Measurements from ENCODE around the gene PERCC1. TPM values are rescaled to one million over a fixed set of nuclear protein-coding genes. Genes with fewer than 3 reads are reported as not detected.
"Not testable (repeated sequence)": the region's sequence is repeated elsewhere in the genome, so short reads cannot be mapped to it uniquely, and the experiment has no call there.

Gene PERCC1
- total RNA-seq, 2 experiments from 2014 or later, result not detected

GRCh38 chr16:1431497-1432270 lies 806 bp downstream of the PERCC1 start:
- Mint-ChIP-seq H3K27ac (no peak overlapping the region), H3K9me3 (no peaks in the 10 kb centered on the region), H3K4me1 (no peaks in the 10 kb centered on the region), H3K4me3 (no peak overlapping the region), H3K36me3 (ENCODE audit: low read depth) (no peaks in the 10 kb centered on the region), H3K27me3 (no peaks in the 10 kb centered on the region)
- DNase-seq, result no peak
- ChIA-PET CTCF (no interaction called here), POLR2A (no interaction called here)

- H3K9me3 Mint-ChIP-seq, result no peaks in the 10 kb centered on the region
Measured at GRCh38 chr16:1432388-1433262, 1.7 kb downstream of the PERCC1 start.

GRCh38 chr16:1433263-1433560 lies 2.3 kb downstream of the PERCC1 start:
- Mint-ChIP-seq H3K27ac (no peak overlapping the region), H3K9me3 (no peaks in the 10 kb centered on the region), H3K27me3 (no peaks in the 10 kb centered on the region), H3K4me3 (no peak overlapping the region), H3K4me1 (no peaks in the 10 kb centered on the region), H3K36me3 (ENCODE audit: low read depth) (no peaks in the 10 kb centered on the region)
- POLR2A ChIA-PET, result no interaction called here
- DNase-seq, result no peak
- CTCF ChIA-PET, result no interaction called here

More at GRCh38 chr16:1432388-1433262, 1.7 kb downstream of the PERCC1 start:
- Mint-ChIP-seq H3K27me3 (no peaks in the 10 kb centered on the region), H3K36me3 (ENCODE audit: low read depth) (no peaks in the 10 kb centered on the region), H3K4me1 (no peaks in the 10 kb centered on the region), H3K4me3 (no peak overlapping the region), H3K27ac (no peak overlapping the region)
- ChIA-PET CTCF (no interaction called here), POLR2A (no interaction called here)
- DNase-seq, result no peak

- ChIA-PET POLR2A (no interaction called here), CTCF (no interaction called here)
Measured at GRCh38 chr16:1433756-1434155, 2.9 kb downstream of the PERCC1 start.

GRCh38 chr16:1434644-1435592 lies 4.0 kb downstream of the PERCC1 start:
- no peaks in the 10 kb centered on the region for H3K9me3 Mint-ChIP-seq
- DNase-seq, result no peak
- no peaks in the 10 kb centered on the region for H3K4me1 Mint-ChIP-seq
- no peak overlapping the region for H3K4me3 Mint-ChIP-seq
- ChIA-PET CTCF (no interaction called here), POLR2A (no interaction called here)
- no peaks in the 10 kb centered on the region for H3K36me3 Mint-ChIP-seq (ENCODE audit: low read depth)
- H3K27ac Mint-ChIP-seq, result no peak overlapping the region
- no peaks in the 10 kb centered on the region for H3K27me3 Mint-ChIP-seq

More at GRCh38 chr16:1433756-1434155, 2.9 kb downstream of the PERCC1 start:
- no peaks in the 10 kb centered on the region for H3K36me3 Mint-ChIP-seq (ENCODE audit: low read depth)
- H3K27ac Mint-ChIP-seq, result no peak overlapping the region
- H3K4me3 Mint-ChIP-seq, result no peak overlapping the region
- no peak for DNase-seq
- H3K27me3 Mint-ChIP-seq, result no peaks in the 10 kb centered on the region
- no peaks in the 10 kb centered on the region for H3K9me3 Mint-ChIP-seq
- H3K4me1 Mint-ChIP-seq, result no peaks in the 10 kb centered on the region

- H3K36me3 Mint-ChIP-seq (ENCODE audit: low read depth), result no peaks in the 10 kb centered on the region
- H3K4me1 Mint-ChIP-seq, result no peaks in the 10 kb centered on the region
- DNase-seq, result no peak
- ChIA-PET POLR2A (no interaction called here), CTCF (no interaction called here)
- no peaks in the 10 kb centered on the region for H3K27me3 Mint-ChIP-seq
- H3K4me3 Mint-ChIP-seq, result no peak overlapping the region
- H3K9me3 Mint-ChIP-seq, result no peaks in the 10 kb centered on the region
- H3K27ac Mint-ChIP-seq, result no peak overlapping the region
Measured at GRCh38 chr16:1435921-1436697, 5.2 kb downstream of the PERCC1 start.

- H3K9me3 Mint-ChIP-seq, result no peaks in the 10 kb centered on the region
- DNase-seq, result no peak
- ChIA-PET CTCF (interaction anchor here (2.2 kb wide), 1 partner anchor 10 kb away, joined by 5 read pairs; no protein-coding TSS in a partner anchor), POLR2A (no interaction called here)
- H3K4me1 Mint-ChIP-seq, result no peaks in the 10 kb centered on the region
- H3K4me3 Mint-ChIP-seq, result no peak overlapping the region
- H3K27ac Mint-ChIP-seq, result no peak overlapping the region
- H3K36me3 Mint-ChIP-seq (ENCODE audit: low read depth), result no peaks in the 10 kb centered on the region
- H3K27me3 Mint-ChIP-seq, result no peaks in the 10 kb centered on the region
Measured at GRCh38 chr16:1436731-1437355, 6.0 kb downstream of the PERCC1 start.

GRCh38 chr16:1437606-1438005 lies 6.7 kb downstream of the PERCC1 start:
- ChIA-PET CTCF (interaction anchor here (1.0 to 2.2 kb wide), 2 partner anchors 9 to 10 kb away, joined by 3 to 5 read pairs; no protein-coding TSS in a partner anchor), POLR2A (no interaction called here)

GRCh38 chr16:1438229-1439057 lies 7.6 kb downstream of the PERCC1 start:
- Mint-ChIP-seq H3K27ac (no peak overlapping the region), H3K4me1 (no peaks in the 10 kb centered on the region), H3K36me3 (ENCODE audit: low read depth) (no peaks in the 10 kb centered on the region), H3K27me3 (no peaks in the 10 kb centered on the region), H3K9me3 (no peaks in the 10 kb centered on the region), H3K4me3 (no peak overlapping the region)
- ChIA-PET POLR2A (no interaction called here), CTCF (interaction anchor here (1.0 to 2.2 kb wide), 2 partner anchors 9 to 11 kb away, joined by 3 to 5 read pairs; no protein-coding TSS in a partner anchor)
- DNase-seq, result no peak

More at GRCh38 chr16:1437606-1438005, 6.7 kb downstream of the PERCC1 start:
- no peak overlapping the region for H3K4me3 Mint-ChIP-seq
- DNase-seq, result no peak
- H3K27ac Mint-ChIP-seq, result no peak overlapping the region
- no peaks in the 10 kb centered on the region for H3K27me3 Mint-ChIP-seq
- H3K36me3 Mint-ChIP-seq (ENCODE audit: low read depth), result no peaks in the 10 kb centered on the region
- H3K9me3 Mint-ChIP-seq, result no peaks in the 10 kb centered on the region
- H3K4me1 Mint-ChIP-seq, result no peaks in the 10 kb centered on the region

GRCh38 chr16:1439058-1439698 lies 8.3 kb downstream of the PERCC1 start:
- Mint-ChIP-seq H3K27ac (no peak overlapping the region), H3K9me3 (no peaks in the 10 kb centered on the region), H3K27me3 (no peaks in the 10 kb centered on the region), H3K4me3 (no peak overlapping the region), H3K36me3 (ENCODE audit: low read depth) (no peaks in the 10 kb centered on the region), H3K4me1 (no peaks in the 10 kb centered on the region)
- CTCF ChIA-PET, result interaction anchor here (2.2 kb wide), 1 partner anchor 12 kb away, joined by 5 read pairs; no protein-coding TSS in a partner anchor
- DNase-seq, result no peak
- POLR2A ChIA-PET, result no interaction called here

GRCh38 chr16:1439699-1440074 lies 8.8 kb downstream of the PERCC1 start:
- H3K9me3 Mint-ChIP-seq; H3K36me3 Mint-ChIP-seq (ENCODE audit: low read depth); H3K27ac Mint-ChIP-seq; H3K4me3 Mint-ChIP-seq; POLR2A ChIA-PET; H3K27me3 Mint-ChIP-seq; DNase-seq; H3K4me1 Mint-ChIP-seq: not testable (repeated sequence)
- CTCF ChIA-PET, result interaction anchor here (0.7 kb wide), 1 partner anchor 11 kb away, joined by 3 read pairs; no protein-coding TSS in a partner anchor
